GM18502 (cell line): ENCODE data around the gene UFC1.

Experiments used
- ATAC-seq: cut with Tn5 transposase; IDR thresholded peaks from one replicate; pipeline ENCODE4 v1.9.1; 2021; ENCODE audit warnings: mild to moderate bottlenecking; ENCODE audit not compliant: unreplicated experiment, poor library complexity

UFC1 gene

DNA sequence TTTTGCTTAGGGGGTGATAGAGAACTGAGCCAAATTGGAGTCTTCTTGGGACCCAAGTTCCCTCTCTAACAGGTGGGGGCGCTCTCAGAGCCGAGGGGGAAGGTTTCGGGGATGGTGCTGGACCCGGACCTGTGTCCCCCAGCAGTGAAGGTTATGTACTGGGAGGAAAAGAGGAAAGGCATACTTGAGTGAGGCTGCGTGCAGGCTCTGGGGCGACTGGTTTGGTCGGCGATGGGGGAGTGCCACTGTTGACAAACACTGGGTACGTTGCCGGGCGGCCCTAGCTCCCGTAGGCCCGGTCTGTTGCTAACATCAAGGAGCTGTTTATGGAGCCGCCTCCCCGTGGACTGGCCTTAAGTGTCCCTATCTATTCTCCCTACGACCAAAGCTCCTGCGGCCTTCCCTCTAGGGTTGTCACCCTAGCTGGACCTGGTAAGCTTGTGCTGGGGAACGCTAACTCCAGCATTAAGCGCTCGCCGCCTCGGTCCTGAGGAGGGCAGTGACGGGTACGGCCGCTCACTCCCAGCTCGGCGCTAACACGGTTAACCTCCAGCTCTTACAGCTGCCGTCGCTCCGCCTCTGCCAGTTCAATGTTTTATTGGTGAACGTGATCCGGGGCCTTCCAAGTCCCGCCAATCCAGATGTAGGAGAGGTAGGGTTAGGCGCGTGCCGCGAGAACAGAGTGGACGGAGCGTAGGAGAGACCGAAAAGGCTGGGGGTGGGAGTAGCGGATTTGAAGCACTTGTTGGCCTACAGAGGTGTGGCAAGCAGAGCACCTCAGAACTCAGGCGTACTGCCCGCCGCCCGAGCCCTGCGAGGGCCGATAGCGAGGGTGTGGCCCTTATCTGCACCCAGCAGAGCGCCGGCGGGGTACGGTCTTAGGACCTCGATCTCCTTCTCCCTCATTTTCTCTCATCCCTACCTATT is 12.2 kb downstream of the UFC1 start, which contains the start of gene PPOX:
Gene PPOX (plus strand): TSS at position 685 of the 927 bp plus-strand sequence. CDS start 422 bp downstream, outside the sequence.
- peak; percentile 91 for ATAC-seq

GRCh38 chr1:161166669-161167548 is 13.1 kb downstream of the UFC1 start:
- no peak for ATAC-seq

- no peak for ATAC-seq
These were observed 15.1 kb downstream of the UFC1 start for GRCh38 chr1:161168906-161169305.

- no peak for ATAC-seq
These were observed 17.4 kb downstream of the UFC1 start for GRCh38 chr1:161171191-161171590.

- ATAC-seq, result no peak
These were observed 17.9 kb downstream of the UFC1 start for GRCh38 chr1:161171696-161172095.

DNA sequence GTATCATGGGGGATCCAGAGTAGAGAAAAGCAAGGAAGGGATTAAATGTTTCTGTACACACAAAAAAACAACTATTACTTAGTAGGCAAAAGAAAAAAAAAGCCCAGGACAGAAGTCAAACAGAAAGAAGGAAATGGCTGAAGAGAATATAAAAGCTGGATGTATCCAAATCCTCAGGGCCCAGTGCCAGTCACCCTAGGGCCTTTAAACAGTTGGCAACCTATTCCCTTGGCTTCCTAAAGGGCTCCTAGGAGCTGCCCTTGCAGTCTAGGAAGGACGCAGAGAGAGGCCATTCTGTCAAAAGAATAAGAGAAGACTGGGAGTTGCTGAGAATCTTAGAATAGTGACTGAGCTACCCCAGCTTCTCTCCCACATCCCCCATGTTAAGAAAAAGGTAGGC is 18.6 kb downstream of the UFC1 start:
- no peak for ATAC-seq

GRCh38 chr1:161172776-161173376 is 19.1 kb downstream of the UFC1 start:
- no peak for ATAC-seq

DNA sequence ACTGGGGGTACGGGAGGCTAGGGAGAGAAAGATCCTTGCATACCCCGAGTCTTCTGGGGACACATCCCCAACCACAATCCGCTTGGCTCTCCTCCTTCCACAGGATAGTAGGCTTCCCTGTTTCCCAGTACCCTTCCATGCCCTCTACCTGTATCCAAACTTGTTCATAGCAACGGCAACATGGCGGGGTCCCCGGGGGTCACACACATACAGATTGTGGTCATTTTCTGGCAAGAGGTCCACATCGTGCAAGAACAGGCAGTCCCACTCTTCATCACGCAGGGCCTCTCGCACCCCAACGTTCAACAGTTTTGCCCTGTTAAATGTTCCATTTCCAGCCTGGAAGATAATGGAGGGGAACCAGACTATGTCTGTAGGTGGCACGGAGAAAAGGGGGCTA is 19.9 kb downstream of the UFC1 start:
- ATAC-seq, result no peak

- ATAC-seq, result no peak
These were observed 21.1 kb downstream of the UFC1 start for GRCh38 chr1:161174911-161175310.

GRCh38 chr1:161175771-161176453 is 22.1 kb downstream of the UFC1 start:
- ATAC-seq, result no peak

DNA sequence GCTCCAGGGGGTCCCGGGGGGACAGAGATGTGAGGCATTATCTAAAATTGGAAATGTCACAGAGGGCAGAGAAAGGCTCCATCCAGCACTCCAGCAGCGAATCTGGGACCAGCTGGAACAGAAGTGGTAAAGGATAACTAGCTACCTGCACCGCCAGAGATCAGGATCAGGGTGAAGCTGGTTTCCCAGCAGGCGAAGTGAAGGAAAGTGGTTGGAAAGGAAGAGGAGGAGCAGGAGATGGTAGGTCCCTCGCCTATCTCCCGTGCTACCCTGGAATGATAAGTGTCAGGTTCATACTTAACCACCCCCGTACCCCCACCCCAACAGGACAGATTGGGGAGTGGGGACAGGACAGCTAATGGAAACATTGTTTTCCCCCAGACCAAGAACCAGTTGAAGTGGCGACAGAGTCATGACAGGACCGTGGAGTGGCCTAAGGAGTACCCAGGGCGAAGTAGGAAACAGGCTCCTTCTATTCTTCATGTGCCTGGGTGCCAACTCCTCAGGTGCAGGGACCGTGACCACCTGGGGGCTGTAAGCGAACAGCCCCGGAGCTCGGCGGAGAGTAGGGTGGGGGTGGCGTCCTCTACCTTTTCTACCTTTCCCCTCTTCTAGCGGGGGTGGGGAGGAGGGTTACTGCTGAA is 22.8 kb downstream of the UFC1 start:
- no peak for ATAC-seq

- peak; percentile 81 for ATAC-seq
These were observed 23.5 kb downstream of the UFC1 start, which contains the start of gene B4GALT3 for GRCh38 chr1:161177112-161177935. Gene B4GALT3 (minus strand): TSS chr1:161177507. CDS start chr1:161176060, 1,447 bp downstream.

DNA sequence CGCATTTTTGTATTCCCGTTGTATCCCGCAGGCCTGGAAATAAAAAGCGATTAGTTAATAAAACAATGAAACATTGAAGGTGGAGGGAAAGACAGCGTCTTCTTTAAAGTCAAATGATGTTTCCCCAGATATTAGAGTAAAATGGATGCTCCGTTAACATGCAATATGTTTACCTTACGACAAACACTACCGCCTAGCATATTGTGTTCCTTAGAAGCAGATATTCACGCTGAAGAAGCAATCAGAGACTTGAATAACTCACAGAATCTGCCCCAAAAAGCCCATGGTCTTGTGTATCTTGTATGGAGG is 24.1 kb downstream of the UFC1 start:
- no peak for ATAC-seq

DNA sequence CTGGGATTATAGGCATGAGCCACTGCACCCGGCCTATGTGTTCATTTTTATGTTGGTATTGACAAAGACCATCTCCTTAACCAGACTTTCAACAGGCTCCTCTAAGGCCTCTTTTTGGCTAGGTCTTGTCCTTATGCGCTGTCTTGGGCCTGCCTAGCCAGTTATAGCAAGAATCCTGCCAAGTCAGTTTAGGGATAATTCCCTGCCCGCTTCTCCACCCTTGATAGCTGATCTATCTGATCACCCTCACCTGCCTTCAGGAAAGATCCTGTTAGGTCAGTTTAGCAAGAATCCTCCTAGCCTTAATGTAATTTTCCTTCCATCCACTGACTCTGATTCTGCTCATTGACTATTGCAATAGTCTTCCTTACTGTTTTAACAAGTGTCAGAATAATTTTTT is 25.9 kb downstream of the UFC1 start:
- ATAC-seq, result no peak

DNA sequence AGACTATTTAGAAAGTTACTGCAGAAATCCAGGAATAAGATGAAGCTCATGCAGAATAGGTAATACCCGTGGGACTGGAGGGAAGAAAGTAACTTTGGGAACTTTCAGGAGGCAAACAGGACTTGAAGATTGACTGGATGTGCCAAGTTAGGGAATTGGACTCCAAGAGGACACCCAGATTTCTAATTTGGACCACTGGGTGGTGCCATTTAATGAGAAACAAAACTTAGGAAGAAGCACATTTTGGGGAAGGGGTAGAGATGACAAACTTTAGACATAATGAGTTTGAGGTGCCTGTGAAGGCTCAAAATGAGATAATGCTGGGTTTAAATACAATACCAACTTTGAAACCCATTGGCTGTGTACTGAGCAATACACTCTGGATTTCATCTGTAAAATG is 26.9 kb downstream of the UFC1 start:
- ATAC-seq, result no peak

- ATAC-seq, result peak; percentile 49
These were observed 28.4 kb downstream of the UFC1 start for GRCh38 chr1:161182214-161182613.

GRCh38 chr1:161185282-161185682 is 31.5 kb downstream of the UFC1 start:
- ATAC-seq, result peak; percentile 75

GRCh38 chr1:161185732-161186311 is 32.0 kb downstream of the UFC1 start:
- peak; percentile 29 for ATAC-seq
